Measurements from ENCODE around the gene ACVR1.

Gene ACVR1

GRCh38 chr2:157822993-157823392 lies 53.1 kb downstream of the ACVR1 start:
- no peak for FAIRE-seq

GRCh38 chr2:157822533-157822932 lies 53.6 kb downstream of the ACVR1 start:
- no peak for FAIRE-seq

GRCh38 chr2:157821519-157822131 lies 54.5 kb downstream of the ACVR1 start:
- FAIRE-seq: no peak

- FAIRE-seq: no peak
Observed at GRCh38 chr2:157820193-157820592, 55.9 kb downstream of the ACVR1 start.

- FAIRE-seq: no peak
Observed at GRCh38 chr2:157819761-157820160, 56.4 kb downstream of the ACVR1 start.

- FAIRE-seq: no peak
Observed at GRCh38 chr2:157818227-157818626, 57.9 kb downstream of the ACVR1 start.

GRCh38 chr2:157815421-157815820 lies 60.7 kb downstream of the ACVR1 start:
- FAIRE-seq: no peak

GRCh38 chr2:157813467-157813866 lies 62.7 kb downstream of the ACVR1 start:
- no peak for FAIRE-seq

GRCh38 chr2:157810037-157810436 lies 66.1 kb downstream of the ACVR1 start:
- FAIRE-seq: no peak

- FAIRE-seq: no peak
Observed at GRCh38 chr2:157809212-157809611, 66.9 kb downstream of the ACVR1 start.

GRCh38 chr2:157808421-157808820 lies 67.7 kb downstream of the ACVR1 start:
- FAIRE-seq: no peak

GRCh38 chr2:157806426-157807077 lies 69.6 kb downstream of the ACVR1 start:
- FAIRE-seq: no peak

GRCh38 chr2:157805519-157805918 lies 70.6 kb downstream of the ACVR1 start:
- no peak for FAIRE-seq

- no peak for FAIRE-seq
Observed at GRCh38 chr2:157804355-157804754, 71.8 kb downstream of the ACVR1 start.

GRCh38 chr2:157803952-157804351 lies 72.2 kb downstream of the ACVR1 start:
- no peak for FAIRE-seq

- FAIRE-seq: no peak
Observed at GRCh38 chr2:157803476-157803875, 72.7 kb downstream of the ACVR1 start.

- no peak for FAIRE-seq
Observed at GRCh38 chr2:157800838-157801495, 75.2 kb downstream of the ACVR1 start.

GRCh38 chr2:157793053-157793612 lies 83.0 kb downstream of the ACVR1 start:
- no peak for FAIRE-seq

GRCh38 chr2:157792335-157793052 lies 83.6 kb downstream of the ACVR1 start:
- no peak for FAIRE-seq

GRCh38 chr2:157790780-157791179 lies 85.3 kb downstream of the ACVR1 start:
- no peak for FAIRE-seq

- no peak for FAIRE-seq
Observed at GRCh38 chr2:157789933-157790511, 86.1 kb downstream of the ACVR1 start.

GRCh38 chr2:157789256-157789655 lies 86.9 kb downstream of the ACVR1 start:
- no peak for FAIRE-seq

- FAIRE-seq: no peak
Observed at GRCh38 chr2:157788201-157788600, 87.9 kb downstream of the ACVR1 start.
